SHP77 treated with DMSO at 0.1 percent for 48 hours (cell line): ENCODE data around the gene C9orf152.
"Not testable (repeated sequence)": the region's sequence is repeated elsewhere in the genome, so short reads cannot be mapped to it uniquely, and the experiment has no call there.

Experiments used
- DNase-seq: peaks from one replicate; lab custom pipeline; 2025; lab: John Stamatoyannopoulos, UW

Gene C9orf152

GRCh38 chr9:110214586-110215355, 6.8 kb upstream of the C9orf152 start:
- DNase-seq, result no peak

- no peak for DNase-seq
Measured at GRCh38 chr9:110214090-110214489, 6.1 kb upstream of the C9orf152 start.

- DNase-seq, result no peak
Measured at GRCh38 chr9:110213413-110214044, 5.6 kb upstream of the C9orf152 start.

GRCh38 chr9:110207071-110207641, 803 bp downstream of the C9orf152 start:
- no peak for DNase-seq

- DNase-seq, result no peak
Measured at GRCh38 chr9:110206389-110206788, 1.6 kb downstream of the C9orf152 start.

- DNase-seq, result not testable (repeated sequence)
Measured at GRCh38 chr9:110205612-110206011, 2.3 kb downstream of the C9orf152 start.

GRCh38 chr9:110202232-110202631, 5.7 kb downstream of the C9orf152 start:
- no peak for DNase-seq

- no peak for DNase-seq
Measured at GRCh38 chr9:110199643-110200042, 8.3 kb downstream of the C9orf152 start.

- DNase-seq, result no peak
Measured at GRCh38 chr9:110198357-110198756, 9.6 kb downstream of the C9orf152 start.

GRCh38 chr9:110197330-110198187, 10.4 kb downstream of the C9orf152 start:
- DNase-seq, result no peak

- DNase-seq, result not testable (repeated sequence)
Measured at GRCh38 chr9:110196084-110196499, 11.9 kb downstream of the C9orf152 start.

- no peak for DNase-seq
Measured at GRCh38 chr9:110192531-110193261, 15.3 kb downstream of the C9orf152 start.

GRCh38 chr9:110191615-110192014, 16.3 kb downstream of the C9orf152 start:
- no peak for DNase-seq

- DNase-seq, result no peak
Measured at GRCh38 chr9:110189559-110190320, 18.2 kb downstream of the C9orf152 start.

GRCh38 chr9:110188991-110189390, 19.0 kb downstream of the C9orf152 start:
- no peak for DNase-seq

GRCh38 chr9:110188101-110188500, 19.9 kb downstream of the C9orf152 start:
- DNase-seq, result no peak

- no peak for DNase-seq
Measured at GRCh38 chr9:110187126-110187525, 20.8 kb downstream of the C9orf152 start.

GRCh38 chr9:110186254-110186653, 21.7 kb downstream of the C9orf152 start:
- no peak for DNase-seq

GRCh38 chr9:110185806-110186205, 22.2 kb downstream of the C9orf152 start:
- no peak for DNase-seq

- peak; percentile 53 for DNase-seq
Measured at GRCh38 chr9:110183208-110184145, 24.5 kb downstream of the C9orf152 start.
